ENCODE data around the gene KIF1A. TPM values are rescaled to one million over a fixed set of nuclear protein-coding genes. Genes with fewer than 3 reads are reported as not detected.

The KIF1A gene
- total RNA-seq, 4 donors from 2014 or later = 1.7 to 4.1 (median 3.4) TPM

DNA sequence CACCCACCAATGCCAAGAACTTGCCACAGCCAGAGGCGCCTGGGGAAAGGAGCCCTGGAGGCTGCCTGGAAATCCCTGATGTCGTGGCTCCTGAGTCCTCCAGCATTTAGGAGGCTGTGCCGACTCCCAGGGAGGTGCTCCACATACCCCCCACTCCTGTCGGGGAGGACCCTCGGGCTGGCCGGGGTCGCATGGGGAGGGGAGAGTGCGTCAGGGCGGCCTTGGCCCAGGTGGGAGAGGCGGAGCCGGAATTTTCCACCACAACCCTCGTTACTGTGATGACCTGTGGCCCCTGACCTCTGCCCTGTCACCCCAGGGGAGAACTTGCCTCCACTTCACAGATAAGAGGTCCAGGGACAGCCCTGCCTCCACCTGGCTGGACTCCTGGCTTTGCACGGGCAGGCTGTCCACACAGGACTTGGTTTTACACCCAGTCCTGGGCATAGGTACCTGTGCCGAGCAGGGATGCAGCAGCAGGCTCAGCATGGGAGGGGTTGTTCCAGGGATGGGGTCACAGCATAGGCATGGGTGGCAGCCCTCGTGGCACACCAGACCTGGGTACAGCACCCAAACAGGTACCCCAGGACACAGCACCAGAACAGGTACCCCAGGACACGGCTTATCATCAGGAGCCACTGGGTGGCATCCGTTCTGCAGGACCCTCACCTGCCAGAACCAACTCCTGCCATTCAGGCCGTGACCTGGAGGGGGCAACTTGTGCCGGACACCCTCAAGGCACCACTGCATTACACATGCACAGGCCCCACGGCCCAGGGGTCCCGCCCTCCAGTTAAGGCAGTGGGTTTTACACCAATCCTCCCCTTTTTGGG, 36.3 kb upstream of the KIF1A start:
- Histone ChIP-seq H3K27me3 (peaks cover 0 to 41% (median 2%) of the 10 kb centered on the region in 4 donors), H3K36me3 (no peaks in the 10 kb centered on the region), H3K4me3 (no peak overlapping the region), H3K4me1 (no peaks in the 10 kb centered on the region), H3K9me3 (no peaks in the 10 kb centered on the region), H3K27ac (replicated peaks in 1 of 4) (no peak overlapping the region)
- 85% methylated on average over 14 of the region's 21 CpGs for WGBS
- no peak for DNase-seq (ENCODE audit: extremely low spot score)
- TF ChIP-seq, protein P1, sequence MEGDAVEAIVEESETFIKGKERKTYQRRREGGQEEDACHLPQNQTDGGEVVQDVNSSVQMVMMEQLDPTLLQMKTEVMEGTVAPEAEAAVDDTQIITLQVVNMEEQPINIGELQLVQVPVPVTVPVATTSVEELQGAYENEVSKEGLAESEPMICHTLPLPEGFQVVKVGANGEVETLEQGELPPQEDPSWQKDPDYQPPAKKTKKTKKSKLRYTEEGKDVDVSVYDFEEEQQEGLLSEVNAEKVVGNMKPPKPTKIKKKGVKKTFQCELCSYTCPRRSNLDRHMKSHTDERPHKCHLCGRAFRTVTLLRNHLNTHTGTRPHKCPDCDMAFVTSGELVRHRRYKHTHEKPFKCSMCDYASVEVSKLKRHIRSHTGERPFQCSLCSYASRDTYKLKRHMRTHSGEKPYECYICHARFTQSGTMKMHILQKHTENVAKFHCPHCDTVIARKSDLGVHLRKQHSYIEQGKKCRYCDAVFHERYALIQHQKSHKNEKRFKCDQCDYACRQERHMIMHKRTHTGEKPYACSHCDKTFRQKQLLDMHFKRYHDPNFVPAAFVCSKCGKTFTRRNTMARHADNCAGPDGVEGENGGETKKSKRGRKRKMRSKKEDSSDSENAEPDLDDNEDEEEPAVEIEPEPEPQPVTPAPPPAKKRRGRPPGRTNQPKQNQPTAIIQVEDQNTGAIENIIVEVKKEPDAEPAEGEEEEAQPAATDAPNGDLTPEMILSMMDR (IDR thresholded peaks at IDR 0.05) = no peak
- TF ChIP-seq EP300 (IDR thresholded peaks at IDR 0.05) = no peak
- no peak for TF ChIP-seq POLR2A (IDR thresholded peaks at IDR 0.05; ENCODE audit: low read depth)
- no peak for TF ChIP-seq POLR2AphosphoS5 (IDR thresholded peaks at IDR 0.05)
- intact Hi-C loops (cut with DNase I) = no loop called here

DNA sequence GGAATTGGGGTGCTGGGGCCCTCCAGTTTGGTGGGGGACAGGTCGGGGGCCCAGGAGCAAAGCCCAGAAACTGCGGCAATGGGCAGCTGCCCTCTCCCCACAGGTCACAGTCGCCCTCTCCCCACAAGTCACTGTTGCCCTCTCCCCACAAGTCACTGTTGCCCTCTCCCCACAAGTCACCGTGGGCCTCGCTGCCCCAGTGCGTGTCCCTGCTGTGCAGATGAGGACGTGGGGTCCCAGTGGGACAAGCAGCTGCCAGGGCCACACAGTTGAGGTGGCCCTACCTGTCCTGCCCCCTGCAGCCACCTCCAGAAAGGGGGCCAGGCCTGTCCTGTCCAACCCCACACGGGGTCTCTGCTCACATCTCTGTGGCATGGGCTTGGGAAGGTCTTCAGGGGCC, 35.7 kb upstream of the KIF1A start:
- Histone ChIP-seq H3K36me3 (no peaks in the 10 kb centered on the region), H3K9me3 (no peaks in the 10 kb centered on the region), H3K4me3 (no peak overlapping the region), H3K27ac (replicated peaks in 1 of 4) (no peak overlapping the region), H3K27me3 (peaks cover 0 to 47% (median 2%) of the 10 kb centered on the region in 4 donors), H3K4me1 (no peaks in the 10 kb centered on the region)
- TF ChIP-seq POLR2A (IDR thresholded peaks at IDR 0.05; ENCODE audit: low read depth) = no peak
- TF ChIP-seq EP300 (IDR thresholded peaks at IDR 0.05) = no peak
- TF ChIP-seq, protein P1 (IDR thresholded peaks at IDR 0.05) = no peak
- no peak for TF ChIP-seq POLR2AphosphoS5 (IDR thresholded peaks at IDR 0.05)
- WGBS = 86% methylated on average over 8 of the region's 8 CpGs
- DNase-seq (ENCODE audit: extremely low spot score) = no peak
- intact Hi-C loops (cut with DNase I) = no loop called here

DNA sequence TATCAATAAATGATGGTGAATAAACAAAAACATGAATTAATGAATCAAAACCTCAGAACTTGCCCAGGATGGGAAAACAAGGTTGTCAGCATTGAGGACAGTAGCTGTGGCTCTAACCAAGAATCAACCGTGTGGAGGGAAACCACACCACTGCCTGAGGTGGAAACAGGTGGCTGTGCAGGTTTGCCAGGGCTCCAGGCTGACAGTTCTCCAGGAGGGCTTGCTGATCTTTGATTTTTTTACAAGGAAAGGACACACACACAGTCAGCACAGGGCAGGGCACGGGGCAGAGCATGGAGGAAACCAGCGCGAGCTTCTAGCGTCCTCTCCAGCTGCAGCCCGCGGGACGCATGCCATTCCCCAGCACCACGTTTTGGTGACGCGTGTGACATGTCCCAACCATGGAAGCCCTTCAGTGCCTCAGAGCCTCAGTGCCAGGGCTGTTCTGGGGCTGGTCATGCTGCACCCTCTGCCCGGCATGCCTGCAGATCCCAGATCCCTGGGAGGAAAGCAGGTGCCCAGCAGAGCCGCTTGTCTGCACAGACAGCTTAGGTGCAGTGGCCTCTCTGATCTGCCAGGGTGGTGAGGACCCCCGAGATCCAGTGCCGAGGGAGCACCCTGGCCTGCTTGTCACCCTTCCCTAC, 32.8 kb upstream of the KIF1A start:
- Histone ChIP-seq H3K4me3 (no peak overlapping the region), H3K27me3 (peaks cover 0 to 50% (median 2%) of the 10 kb centered on the region in 4 donors), H3K9me3 (no peaks in the 10 kb centered on the region), H3K4me1 (no peaks in the 10 kb centered on the region), H3K27ac (replicated peaks in 1 of 4) (no peak overlapping the region), H3K36me3 (no peaks in the 10 kb centered on the region)
- TF ChIP-seq, protein P1 (IDR thresholded peaks at IDR 0.05) = no peak
- no peak for TF ChIP-seq POLR2A (IDR thresholded peaks at IDR 0.05; ENCODE audit: low read depth)
- no peak for TF ChIP-seq POLR2AphosphoS5 (IDR thresholded peaks at IDR 0.05)
- TF ChIP-seq EP300 (IDR thresholded peaks at IDR 0.05) = no peak
- intact Hi-C loops (cut with DNase I) = loop anchor here (5.0 kb wide), 1 partner anchor 1025 kb away; no protein-coding TSS in a partner anchor
- DNase-seq (ENCODE audit: extremely low spot score) = no peak
- 85% methylated on average over 13 of the region's 15 CpGs for WGBS

DNA sequence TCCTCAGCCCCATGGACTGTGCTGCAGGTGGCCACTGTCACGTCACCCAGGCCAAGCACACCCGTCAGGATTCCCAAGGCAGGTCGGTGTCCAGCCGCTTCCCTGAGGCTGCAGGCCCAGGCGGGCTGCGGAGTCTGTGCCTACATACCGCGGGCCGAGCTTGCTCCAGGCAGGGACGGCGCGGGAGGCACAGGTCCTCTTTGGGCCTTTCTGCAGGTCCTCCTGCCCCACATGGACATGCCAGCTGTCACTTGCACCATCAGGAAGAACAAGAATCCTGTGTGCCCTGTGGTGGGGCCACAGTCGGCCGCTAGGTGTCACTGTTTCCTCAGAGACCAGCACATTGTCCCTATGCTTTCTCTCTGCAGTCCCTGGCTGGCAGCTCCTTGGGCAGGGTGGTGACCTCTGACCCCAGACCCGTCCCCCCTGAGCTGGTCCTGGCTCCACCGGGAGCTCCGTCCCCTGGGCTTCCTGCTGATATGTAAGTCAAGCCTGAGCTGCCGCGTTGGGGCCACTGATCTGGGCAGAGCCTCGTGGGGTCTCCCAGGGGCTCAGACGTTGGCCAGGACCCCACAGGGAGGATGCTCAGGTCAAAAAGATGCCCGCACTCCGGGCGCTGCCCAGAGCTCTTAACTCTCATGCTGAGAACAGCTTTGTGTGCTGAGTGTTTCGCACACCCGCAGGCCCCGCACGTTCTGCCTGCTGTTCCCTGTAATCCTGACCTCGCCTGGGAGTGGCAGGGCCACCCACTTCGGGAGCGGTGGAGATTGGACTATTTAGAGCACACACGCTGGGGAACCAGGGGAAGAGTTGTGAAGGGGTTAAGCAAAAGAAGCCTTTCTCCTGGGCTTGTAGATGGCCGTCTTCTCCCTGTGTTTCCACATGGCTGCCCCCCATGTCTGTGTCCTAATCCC, 31.3 kb upstream of the KIF1A start:
- H3K4me1 ChIP-seq = no peaks in the 10 kb centered on the region
- intact Hi-C loops (cut with DNase I) = loop anchor here (5.0 kb wide), 1 partner anchor 1026 kb away; no protein-coding TSS in a partner anchor
- H3K4me3 ChIP-seq = no peak overlapping the region
- TF ChIP-seq, protein P1 (IDR thresholded peaks at IDR 0.05) = peak; percentile 80 to 100 (median 90)
- TF ChIP-seq EP300 (IDR thresholded peaks at IDR 0.05) (no peak), POLR2A (IDR thresholded peaks at IDR 0.05; ENCODE audit: low read depth) (no peak)
- peak; percentile 96 for DNase-seq (ENCODE audit: extremely low spot score)
- peaks cover 0 to 38% (median 2%) of the 10 kb centered on the region in 4 donors for H3K27me3 ChIP-seq
- H3K9me3 ChIP-seq = no peaks in the 10 kb centered on the region
- H3K36me3 ChIP-seq = no peaks in the 10 kb centered on the region
- WGBS = 40% methylated on average over 32 of the region's 33 CpGs
- no peak overlapping the region for H3K27ac ChIP-seq (replicated peaks in 1 of 4)
